Inferior parietal cortex (tissue), 1 donor: ENCODE data around the gene COL4A1.
"Not testable (repeated sequence)": the region's sequence is repeated elsewhere in the genome, so short reads cannot be mapped to it uniquely, and the experiment has no call there.

Experiments used
- DNase-seq: peaks from one replicate; pipeline ENCODE4 v3.0.0-alpha.2; 2016; ENCODE audit errors: extremely low spot score

The COL4A1 gene

GRCh38 chr13:110324026-110324749 is 17.2 kb upstream of the COL4A1 start:
- DNase-seq = no peak

- no peak for DNase-seq
These were observed 16.4 kb upstream of the COL4A1 start for GRCh38 chr13:110323172-110323891.

GRCh38 chr13:110322828-110323171 is 15.8 kb upstream of the COL4A1 start:
- DNase-seq = no peak

- DNase-seq = no peak
These were observed 15.3 kb upstream of the COL4A1 start for GRCh38 chr13:110322126-110322827.

GRCh38 chr13:110321573-110321972 is 14.6 kb upstream of the COL4A1 start:
- DNase-seq = not testable (repeated sequence)

GRCh38 chr13:110320645-110321044 is 13.7 kb upstream of the COL4A1 start:
- no peak for DNase-seq

- no peak for DNase-seq
These were observed 13.0 kb upstream of the COL4A1 start for GRCh38 chr13:110319774-110320509.

- DNase-seq = no peak
These were observed 12.4 kb upstream of the COL4A1 start for GRCh38 chr13:110319397-110319773.

- DNase-seq = no peak
These were observed 12.0 kb upstream of the COL4A1 start for GRCh38 chr13:110318920-110319319.

GRCh38 chr13:110317496-110318195 is 10.7 kb upstream of the COL4A1 start:
- no peak for DNase-seq

GRCh38 chr13:110317093-110317492 is 10.1 kb upstream of the COL4A1 start:
- no peak for DNase-seq

- DNase-seq = no peak
These were observed 9.2 kb upstream of the COL4A1 start for GRCh38 chr13:110316196-110316595.

GRCh38 chr13:110314516-110315245 is 7.7 kb upstream of the COL4A1 start:
- DNase-seq = no peak

- DNase-seq = not testable (repeated sequence)
These were observed 6.8 kb upstream of the COL4A1 start for GRCh38 chr13:110313733-110314132.

GRCh38 chr13:110313261-110313660 is 6.3 kb upstream of the COL4A1 start:
- DNase-seq = not testable (repeated sequence)

- DNase-seq = no peak
These were observed 5.5 kb upstream of the COL4A1 start for GRCh38 chr13:110312339-110313031.

- no peak for DNase-seq
These were observed 4.7 kb upstream of the COL4A1 start for GRCh38 chr13:110311443-110312338.

GRCh38 chr13:110310541-110311442 is 3.8 kb upstream of the COL4A1 start:
- no peak for DNase-seq
